OCI-M1 (cell line): ENCODE results near the gene RNF150.
"Not testable (repeated sequence)": the region's sequence is repeated elsewhere in the genome, so short reads cannot be mapped to it uniquely, and the experiment has no call there.

Experiments used
- DNase-seq: peaks from one replicate; lab custom pipeline; 2025; lab: John Stamatoyannopoulos, UW

The RNF150 gene

DNA sequence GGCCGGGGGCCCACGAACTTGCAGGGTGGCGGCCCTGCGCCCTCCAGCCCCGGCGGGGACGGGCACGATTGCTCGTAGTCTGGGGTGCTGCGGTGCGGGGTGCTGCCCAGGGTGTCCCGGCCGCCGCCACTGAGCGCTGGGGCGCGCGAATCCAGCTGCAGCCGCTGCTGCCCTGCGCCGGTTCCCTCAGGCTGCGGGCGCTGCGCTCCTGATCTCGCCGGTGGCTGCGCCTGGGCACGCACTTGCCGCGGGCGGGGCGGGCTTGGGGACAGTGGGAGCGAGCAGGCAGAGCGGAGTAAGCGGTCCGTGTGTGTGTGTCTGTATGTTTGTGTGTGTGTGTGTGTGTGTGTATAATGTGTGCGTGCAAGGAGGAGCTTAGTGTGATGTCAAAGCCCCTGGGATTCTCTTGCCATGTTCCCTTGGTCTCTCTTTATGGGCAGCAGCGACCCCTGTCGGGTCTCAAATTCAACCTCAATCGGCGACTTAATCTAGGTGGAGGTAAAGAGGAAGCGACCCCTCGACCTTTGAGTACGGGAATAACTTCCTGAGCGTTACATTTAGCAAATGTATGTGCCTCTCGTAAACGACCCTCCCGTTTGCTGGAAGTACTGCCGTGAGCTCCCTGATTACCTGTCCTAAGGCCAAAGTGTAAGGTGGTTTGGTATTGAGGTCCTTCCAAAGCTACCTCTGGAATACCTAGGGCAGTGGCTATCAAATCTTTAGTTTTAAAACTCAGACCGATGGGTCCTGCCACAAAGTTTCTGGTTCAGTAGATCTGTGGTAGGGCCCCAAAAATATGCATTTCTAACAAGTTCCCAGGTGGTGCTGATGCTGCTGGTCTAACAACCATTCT, at the start of gene RNF150:
Gene RNF150 (minus strand): TSS at position 324 of the 853 bp plus-strand sequence.
- DNase-seq = peak; percentile 92

DNA sequence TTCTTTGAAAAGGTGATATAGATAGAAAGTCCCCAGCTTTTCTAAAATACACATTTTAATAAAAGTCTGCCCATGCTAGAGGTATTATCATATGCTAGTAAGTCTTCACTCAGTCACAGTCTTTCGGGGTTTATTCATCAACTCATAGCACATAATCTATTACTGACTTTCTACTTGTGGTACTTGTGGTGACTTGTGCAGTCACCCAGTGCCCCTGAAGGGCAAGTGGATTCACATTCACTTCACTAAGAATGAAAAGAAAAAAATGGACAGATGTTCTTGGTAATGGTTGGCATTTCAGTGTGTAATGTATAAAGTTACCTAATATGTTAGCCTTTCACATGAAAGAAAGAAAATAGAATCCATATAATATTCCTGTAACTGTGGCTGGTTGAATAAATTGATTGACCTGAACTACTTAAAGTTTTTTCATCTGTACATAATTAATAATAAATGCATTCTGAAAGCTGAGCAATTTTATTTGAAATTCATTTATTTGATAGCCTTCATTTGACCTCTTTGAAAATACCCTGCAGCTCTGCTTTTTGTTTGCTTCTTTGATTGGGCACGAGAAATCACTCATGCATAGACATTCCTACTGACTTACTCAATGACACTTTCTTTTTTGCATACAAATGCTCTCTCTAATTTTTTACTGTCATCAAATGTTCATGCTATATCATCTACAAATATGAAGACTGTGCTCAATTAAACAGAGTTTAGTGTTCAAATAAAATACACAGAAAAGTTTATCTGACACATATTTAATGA, 47.9 kb upstream of the RNF150 start:
- DNase-seq = no peak

DNA sequence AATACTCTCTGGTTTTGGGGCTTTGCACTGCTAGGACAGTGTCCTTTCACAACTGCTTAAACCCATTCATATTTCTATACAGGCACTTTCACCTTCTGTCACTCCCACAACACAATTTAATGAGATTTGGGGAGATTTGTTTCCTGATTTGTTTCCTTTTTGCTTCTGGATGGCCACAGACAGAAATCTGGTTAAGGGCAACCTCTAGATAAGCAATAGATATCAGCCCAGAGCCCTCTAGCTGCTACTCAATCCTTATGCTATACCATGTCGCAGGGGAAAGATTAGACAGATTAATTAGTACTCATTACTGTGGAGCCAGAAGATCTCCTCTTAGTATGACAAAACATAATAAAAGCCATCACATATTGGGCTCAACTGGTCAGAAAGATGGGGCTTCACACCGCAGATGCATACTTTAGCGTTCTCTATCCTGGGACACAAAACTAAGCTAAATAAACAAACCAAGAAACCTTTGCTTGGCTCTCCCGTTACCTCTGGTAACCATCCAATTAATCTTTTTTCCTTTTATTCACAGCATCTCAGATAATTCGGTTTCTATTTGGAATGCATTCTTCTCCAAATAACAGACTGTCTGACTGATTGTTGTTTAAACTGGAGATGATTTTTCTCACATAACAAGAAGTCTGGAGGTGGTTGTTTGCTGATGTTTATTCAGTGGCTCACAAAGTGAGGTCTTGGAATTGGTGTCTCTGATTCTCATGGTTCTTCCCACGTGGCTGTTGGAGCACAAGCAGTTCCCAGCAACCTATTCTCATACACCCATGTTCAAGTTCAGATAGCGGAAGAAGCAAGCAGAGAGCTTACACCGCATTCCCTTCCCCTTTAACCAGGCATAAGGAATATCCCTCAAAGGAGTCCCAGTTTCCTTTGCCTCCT, 46.5 kb upstream of the RNF150 start:
- no peak for DNase-seq

DNA sequence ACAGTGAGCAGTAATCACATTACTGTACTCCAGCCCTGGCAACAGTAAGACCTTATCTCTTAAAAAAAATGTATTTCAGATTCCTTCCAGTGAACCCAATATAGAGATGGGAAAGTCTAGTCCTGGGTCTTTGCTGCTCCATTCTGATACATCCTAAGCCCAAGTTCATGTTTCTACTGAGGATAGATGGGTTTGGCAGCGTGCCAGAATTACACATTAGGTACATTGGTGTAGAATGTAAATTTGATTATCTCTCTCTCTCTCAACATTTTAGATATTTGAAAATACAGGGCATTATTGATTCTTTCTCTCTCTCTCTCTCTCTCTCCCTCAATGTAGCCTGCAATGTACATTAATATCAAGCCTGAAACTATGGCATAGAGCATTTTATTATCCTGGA, 43.9 kb upstream of the RNF150 start:
- no peak for DNase-seq

DNA sequence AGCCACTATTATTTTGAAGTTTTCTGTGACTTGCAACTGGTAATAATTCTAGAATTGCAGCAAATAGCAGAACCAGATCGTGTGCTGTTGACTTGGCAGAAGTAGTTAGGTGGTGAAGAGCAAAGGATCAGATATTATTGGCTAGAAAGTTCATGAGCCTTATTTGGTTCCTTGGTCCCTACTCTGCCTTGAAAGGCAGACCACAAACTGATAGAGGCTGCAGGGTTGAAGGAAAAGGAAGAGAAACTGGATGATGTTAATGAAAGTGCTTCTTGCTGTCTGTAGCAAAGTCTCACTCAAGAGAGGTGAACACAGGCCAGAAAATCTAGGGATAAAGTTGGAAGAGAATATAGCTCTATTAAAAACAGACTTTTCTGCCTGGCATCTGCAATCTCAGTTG, 41.2 kb upstream of the RNF150 start:
- peak; percentile 38 for DNase-seq

DNA sequence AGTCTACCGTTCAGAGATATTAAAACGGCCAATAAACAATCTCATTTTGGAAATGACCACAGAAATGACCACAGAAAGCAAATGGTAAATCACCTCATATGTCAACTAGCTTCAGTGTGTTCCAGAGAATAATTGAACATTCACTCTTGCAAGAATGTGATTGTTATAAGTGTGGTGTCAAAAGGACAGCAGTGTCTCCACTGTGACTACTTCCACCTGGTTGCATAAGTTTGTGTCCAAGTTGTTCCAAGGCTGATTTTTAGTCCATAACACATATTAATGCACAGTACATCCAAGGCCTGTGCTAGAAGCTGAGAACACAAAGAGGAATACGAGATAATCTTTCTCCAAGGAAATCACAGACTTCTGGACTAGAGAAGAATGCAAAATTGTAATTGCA, 37.4 kb upstream of the RNF150 start:
- no peak for DNase-seq

DNA sequence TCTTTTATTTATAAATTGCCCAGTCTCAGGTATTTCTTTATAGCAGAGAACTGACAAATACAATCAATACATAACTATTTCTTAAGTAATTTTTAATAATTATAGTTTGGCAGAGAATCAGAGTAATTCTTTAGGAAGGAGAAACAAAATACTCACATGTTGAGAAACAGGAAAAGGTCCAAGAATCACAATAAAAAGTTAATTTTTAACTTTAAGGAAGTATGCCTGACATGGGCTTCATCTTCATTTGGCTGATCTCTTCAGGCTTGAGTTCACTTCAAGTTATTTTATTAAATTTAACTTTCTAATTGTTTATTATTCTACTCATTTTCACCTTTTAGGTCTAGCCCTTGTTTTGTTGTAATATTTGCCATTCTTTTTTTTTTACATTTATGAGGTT, 36.1 kb upstream of the RNF150 start:
- DNase-seq = no peak

DNA sequence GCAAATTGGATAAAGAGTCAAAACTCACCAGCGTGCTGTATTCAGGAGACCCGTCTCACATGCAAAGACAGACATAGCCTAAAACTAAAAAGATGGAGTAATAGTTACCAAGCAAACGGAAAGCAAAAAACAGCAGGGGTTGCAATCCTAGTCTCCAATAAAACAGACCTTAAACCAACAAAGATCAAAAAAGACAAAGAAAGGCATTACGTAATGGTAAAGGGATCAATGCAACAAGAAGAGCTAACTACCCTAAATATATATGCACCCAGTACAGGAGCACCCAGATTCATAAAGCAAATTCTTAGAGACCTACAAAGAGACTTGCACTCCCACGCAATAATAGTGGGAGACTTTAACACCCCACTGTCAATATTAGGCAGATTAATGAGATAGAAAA, 31.7 kb upstream of the RNF150 start:
- DNase-seq = not testable (repeated sequence)

DNA sequence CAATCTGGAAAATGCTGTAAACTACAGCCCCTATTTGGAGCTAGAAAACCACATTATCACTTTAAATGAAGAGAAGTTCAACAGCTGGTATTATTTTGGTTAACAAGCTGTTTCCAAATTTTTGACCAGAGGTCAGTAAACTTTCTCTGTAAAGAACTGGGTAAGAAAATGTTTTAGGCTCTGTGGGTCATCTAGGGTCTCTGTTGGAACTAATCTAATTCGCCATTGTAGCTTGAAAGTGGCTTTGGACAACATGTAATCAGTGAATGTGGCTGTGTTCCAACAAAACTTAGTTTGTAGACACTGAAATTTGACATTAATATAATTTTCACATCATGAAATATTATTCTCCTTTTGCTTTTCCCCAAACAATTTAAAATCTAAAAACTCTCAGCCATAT, 25.8 kb upstream of the RNF150 start:
- no peak for DNase-seq

DNA sequence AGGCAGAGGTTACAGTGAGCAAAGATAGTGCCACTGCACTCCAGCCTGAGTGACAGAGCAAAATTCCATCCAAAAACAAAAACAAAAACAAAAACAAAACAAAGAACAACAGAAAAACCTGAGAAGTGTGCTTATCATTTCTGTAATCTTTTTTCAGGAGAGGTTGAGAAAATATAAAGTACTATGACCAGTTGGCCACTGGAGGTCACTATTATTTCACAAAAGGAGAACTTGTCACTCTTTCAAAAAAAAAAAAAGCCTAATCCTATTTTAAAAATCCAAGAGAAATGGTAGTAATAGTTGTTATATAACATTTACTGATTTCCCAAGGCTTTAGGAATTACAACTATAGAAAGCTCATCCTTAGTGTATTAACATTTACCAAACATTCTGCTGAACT, 24.9 kb upstream of the RNF150 start:
- DNase-seq = peak; percentile 78

DNA sequence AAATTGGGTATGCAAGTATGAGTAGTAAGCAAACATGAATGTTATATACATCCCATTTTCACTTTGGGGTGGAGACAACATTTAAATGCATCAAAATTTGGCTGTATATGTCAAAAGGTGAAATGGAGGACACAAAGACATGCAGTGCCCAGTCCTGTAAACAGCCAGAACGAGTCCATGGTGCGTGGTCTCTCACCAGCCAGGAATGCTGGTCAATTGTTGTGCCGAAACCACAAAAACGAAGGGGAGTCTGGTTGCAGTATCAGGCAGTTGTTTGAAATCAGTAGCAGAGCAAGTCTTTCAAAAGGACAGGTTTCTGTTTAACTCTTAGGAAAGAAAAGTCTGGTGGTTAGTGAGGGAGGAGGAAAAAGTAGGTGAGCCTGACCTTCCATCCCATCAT, 22.3 kb upstream of the RNF150 start:
- no peak for DNase-seq

DNA sequence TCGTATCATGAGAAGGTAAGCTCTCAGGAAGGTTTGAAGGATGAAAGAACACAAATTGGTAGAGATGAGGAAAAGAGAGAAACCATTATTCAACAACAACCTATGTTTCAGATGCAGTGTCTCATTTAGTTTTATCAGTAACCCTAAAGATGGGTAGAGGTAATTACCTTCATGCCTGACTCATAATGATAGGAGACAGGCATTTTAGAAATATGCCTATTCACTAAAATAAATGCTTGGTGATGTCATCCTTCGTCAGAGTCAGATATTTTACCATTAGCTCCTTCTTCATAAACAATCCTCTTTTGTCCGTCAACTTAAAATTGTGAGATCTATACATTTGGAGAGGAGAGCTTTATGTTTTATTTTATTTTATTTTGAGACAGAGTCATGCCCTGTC, 21.5 kb upstream of the RNF150 start:
- DNase-seq = no peak

DNA sequence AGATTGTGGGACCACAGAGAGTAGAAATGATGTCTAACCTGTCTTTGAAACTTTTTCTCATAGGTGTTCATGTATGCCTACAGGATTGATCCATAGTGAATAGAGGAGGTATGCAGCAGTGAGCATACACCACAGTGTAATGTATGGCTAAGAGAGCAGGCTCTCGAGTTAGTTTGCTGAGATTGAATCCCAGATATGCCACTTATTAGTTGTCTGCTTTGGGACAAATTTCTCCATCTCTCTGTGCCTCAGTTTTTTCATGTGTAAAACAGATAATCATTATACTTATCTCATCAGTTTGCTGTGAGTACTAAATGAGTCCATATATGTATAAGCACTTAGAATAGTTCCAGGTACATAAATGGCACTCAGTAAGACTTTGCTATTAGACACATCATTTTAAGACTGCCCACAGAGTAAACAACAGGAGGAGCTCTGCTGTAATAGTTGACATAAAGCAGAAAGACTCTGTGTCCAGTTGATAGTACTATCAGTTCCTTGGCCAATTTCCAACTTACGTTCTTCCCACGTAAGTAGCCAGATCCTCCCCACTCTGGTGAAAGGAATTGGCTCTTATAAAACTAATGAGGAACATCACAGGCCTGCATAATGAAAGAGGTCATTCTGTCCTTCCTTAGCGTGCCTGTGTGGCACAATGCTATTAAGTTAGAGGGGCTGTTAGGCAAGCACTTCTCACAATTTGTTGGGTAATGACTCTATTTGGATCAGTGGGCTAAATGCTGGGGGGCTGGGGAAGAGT, 20.7 kb upstream of the RNF150 start:
- peak; percentile 40 for DNase-seq

DNA sequence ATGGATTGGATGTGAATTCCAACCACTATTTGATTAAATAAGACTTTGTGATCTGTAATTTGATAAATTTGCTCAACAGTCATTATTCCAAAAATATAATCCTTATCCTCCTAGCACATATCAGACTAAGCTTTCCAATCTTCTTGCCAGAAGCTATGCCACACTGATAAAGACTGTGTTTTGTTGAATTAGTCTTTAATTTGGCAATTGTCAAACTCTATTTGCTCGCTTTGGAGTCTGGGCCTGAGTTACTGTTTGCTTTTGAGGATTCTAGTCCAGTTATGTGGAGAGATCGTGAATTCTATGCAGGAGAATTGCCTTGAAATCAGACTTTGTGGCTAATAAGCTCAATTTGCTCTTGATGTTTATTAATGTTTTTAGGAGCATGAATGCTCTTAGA, 10.9 kb upstream of the RNF150 start:
- DNase-seq = no peak

DNA sequence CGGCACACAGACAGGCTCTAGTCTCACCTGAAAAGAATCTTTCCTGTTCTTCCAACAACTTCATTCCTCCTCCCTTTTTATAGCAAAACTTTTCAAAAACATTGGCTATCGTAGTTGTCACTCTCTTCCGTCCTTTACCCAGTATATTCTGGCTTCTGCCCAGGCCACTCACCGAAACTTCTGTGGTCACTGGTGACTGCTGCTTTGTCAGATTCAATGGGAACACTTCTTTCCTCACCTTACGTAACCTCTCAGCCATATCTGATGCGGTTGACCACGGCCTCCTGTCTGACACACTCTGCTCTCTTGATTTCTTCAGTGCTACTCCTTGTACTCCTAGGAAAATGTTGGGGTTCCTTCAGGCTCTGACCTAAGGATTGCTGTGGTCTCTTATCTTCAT, 9.2 kb upstream of the RNF150 start:
- DNase-seq = peak; percentile 88

DNA sequence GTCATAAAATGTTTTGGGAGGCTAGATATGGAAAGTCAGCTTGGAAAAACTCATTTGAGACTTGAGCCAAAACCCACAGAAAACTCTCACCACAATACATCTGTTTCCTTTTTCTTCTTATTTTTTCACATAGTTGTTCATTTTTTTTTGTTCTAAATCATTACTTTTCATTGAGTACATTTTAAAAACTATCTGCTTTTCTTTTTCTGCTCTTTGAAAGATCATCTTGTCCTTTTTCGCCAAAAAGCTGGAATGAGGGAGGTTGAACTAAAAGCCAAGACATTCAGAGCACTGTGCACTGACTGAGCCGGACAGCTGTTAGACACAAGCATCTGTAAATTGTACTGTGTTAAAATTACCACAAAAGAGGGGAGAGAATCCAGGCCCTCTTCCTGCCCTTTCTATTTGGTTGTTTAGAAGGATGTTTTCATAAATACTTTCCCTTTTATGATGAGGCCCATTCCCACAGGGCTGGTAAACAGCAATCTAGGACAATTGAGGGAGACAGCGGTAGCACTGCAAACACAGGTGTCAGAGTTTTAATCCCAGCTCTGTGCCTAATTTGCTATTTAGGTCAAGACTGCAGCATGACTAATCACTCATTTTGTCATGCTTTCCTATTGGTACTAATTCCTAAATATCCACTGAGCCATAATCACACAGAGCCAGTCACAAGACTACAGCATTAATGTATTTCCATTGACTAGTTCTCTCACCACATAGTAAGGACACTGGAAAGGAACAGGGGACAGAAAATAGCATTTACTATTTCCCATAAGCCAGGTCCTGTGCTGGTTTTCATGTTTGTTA, 7.3 kb upstream of the RNF150 start:
- no peak for DNase-seq

DNA sequence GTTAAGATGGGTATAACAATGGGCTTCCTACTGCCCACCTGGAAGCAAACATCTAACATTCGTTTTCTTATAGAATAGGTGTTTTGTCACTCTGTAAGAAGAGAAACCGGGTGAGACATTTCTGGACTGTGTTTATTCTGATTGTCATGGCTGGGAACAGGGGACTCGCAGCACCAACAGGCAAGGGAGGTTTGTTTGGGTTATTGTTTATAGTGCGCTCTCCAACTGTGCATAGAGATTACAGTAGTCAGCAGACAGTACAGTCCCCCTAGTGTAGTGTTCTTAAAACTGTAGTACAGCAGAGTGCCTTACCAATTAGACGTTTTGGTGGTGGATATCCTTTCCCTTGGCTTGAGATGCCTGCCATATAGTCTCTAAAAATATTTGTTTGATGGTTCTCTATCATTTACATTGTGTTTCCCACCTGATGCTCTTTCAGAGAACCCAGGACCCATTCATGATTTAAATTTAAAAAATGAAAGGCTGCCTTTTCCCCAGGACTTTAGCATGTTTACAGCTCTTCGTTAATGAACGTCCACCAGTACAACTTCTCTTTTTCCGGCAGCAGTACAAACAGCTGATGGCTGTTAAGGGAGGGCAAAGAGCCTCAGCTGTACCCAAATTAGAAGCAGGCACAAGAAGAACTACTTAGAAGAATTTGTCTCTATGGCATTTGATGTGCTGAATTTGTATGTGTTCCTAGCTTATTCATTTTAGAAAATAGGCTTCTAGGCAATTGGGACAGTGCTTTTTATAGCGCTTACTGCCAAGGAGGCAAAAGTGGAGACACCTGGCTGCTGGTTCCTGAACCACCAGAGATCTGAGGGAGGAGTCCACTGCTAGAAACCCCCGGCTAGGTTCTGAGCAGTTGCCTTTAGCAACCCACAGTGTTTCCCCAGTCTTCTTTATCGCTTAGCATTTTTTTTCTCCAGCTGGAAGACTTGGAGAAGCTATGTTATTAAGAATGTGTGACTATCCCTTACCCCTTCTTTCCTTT, 1.0 kb upstream of the RNF150 start:
- peak; percentile 16 for DNase-seq

DNA sequence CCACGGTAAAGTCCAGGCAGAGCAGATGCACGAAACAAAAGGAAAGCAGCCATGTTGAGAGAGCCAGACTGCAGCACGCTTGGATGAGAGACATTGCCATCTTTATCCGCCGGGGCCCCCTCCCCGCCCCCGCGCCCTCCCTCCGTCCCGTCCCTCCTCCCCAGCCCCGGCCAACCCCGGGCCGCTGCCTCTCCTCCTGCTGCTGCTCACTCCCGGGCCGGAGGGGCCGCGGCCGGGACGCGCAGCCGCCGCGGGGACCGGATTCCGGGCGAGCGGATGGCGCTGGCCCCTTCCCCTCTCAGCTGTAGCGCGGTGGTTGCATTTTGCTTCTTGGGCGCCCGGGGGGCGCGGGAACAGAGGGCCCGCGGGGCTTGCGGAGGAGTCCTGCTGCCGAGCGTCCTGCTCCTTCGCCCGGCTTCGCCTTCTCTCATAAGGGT, 542 bp downstream of the RNF150 start:
- no peak for DNase-seq

DNA sequence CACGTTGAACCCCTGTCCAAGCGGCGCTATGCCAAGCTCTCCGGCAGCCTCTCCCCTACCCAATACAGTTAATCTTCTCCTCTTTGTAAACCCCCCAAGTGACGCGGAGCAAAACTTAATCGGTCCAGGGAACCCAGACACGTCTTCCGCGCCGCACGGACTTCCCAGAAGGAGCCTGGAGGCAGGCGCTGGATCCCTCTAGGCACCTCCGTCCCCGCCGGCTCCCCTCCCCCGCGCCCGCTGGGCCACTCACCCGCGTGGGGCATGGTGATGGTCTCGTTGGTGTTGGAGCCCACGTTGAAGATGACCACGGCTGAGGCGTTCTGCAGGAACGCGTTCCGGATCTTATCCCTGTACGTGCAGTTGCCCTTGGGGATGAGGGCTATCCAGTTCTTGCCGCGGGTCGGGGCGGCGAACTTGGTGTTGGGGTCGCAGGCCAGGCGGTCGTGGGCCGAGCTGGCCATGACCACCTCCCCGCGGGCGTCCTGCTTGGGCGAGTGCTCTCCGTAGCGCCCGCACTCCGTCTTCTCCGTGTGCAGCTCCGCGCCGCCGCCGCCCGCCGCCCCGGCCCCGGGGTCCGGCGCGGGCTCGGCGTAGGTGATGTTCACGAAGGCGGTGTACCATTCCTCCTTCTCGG, 1.1 kb downstream of the RNF150 start:
- no peak for DNase-seq
